ENCODE results near the gene DAB2IP.
"Not testable (repeated sequence)": the region's sequence is repeated elsewhere in the genome, so short reads cannot be mapped to it uniquely, and the experiment has no call there.

Gene DAB2IP

GRCh38 chr9:121651295-121652020 lies at the start of gene DAB2IP:
Gene DAB2IP, plus strand, starts transcription at chr9:121651634. Its CDS starts 142 bp downstream, at chr9:121651776.
- no peak for DNase-seq (ENCODE audit: low read depth in 2 of 3, low spot score in 1 of 3)

- no peak for DNase-seq (ENCODE audit: low read depth in 2 of 3, low spot score in 1 of 3)
Observed at GRCh38 chr9:121603028-121603427, 48.4 kb upstream of the DAB2IP start.

- no peak for DNase-seq (ENCODE audit: low read depth in 2 of 3, low spot score in 1 of 3)
Observed at GRCh38 chr9:121604242-121604641, 47.2 kb upstream of the DAB2IP start.

GRCh38 chr9:121604654-121605053 lies 46.8 kb upstream of the DAB2IP start:
- DNase-seq (ENCODE audit: low read depth in 2 of 3, low spot score in 1 of 3), result no peak

GRCh38 chr9:121607434-121608167 lies 43.8 kb upstream of the DAB2IP start:
- DNase-seq (ENCODE audit: low read depth in 2 of 3, low spot score in 1 of 3), result no peak

GRCh38 chr9:121608168-121608853 lies 43.1 kb upstream of the DAB2IP start:
- no peak for DNase-seq (ENCODE audit: low read depth in 2 of 3, low spot score in 1 of 3)

GRCh38 chr9:121609822-121610637 lies 41.4 kb upstream of the DAB2IP start:
- no peak for DNase-seq (ENCODE audit: low read depth in 2 of 3, low spot score in 1 of 3)

- DNase-seq (ENCODE audit: low read depth in 2 of 3, low spot score in 1 of 3), result no peak
Observed at GRCh38 chr9:121610638-121610953, 40.8 kb upstream of the DAB2IP start.

- no peak for DNase-seq (ENCODE audit: low read depth in 2 of 3, low spot score in 1 of 3)
Observed at GRCh38 chr9:121612511-121612998, 38.9 kb upstream of the DAB2IP start.

- DNase-seq (ENCODE audit: low read depth in 2 of 3, low spot score in 1 of 3), result no peak
Observed at GRCh38 chr9:121613009-121613752, 38.3 kb upstream of the DAB2IP start.

GRCh38 chr9:121616123-121616755 lies 35.2 kb upstream of the DAB2IP start:
- no peak for DNase-seq (ENCODE audit: low read depth in 2 of 3, low spot score in 1 of 3)

GRCh38 chr9:121618504-121618903 lies 32.9 kb upstream of the DAB2IP start:
- DNase-seq (ENCODE audit: low read depth in 2 of 3, low spot score in 1 of 3), result no peak

GRCh38 chr9:121618910-121619309 lies 32.5 kb upstream of the DAB2IP start:
- DNase-seq (ENCODE audit: low read depth in 2 of 3, low spot score in 1 of 3), result not testable (repeated sequence)

- no peak for DNase-seq (ENCODE audit: low read depth in 2 of 3, low spot score in 1 of 3)
Observed at GRCh38 chr9:121619545-121620324, 31.7 kb upstream of the DAB2IP start.

GRCh38 chr9:121620325-121620673 lies 31.1 kb upstream of the DAB2IP start:
- no peak for DNase-seq (ENCODE audit: low read depth in 2 of 3, low spot score in 1 of 3)

GRCh38 chr9:121620777-121621449 lies 30.5 kb upstream of the DAB2IP start:
- no peak for DNase-seq (ENCODE audit: low read depth in 2 of 3, low spot score in 1 of 3)

GRCh38 chr9:121622387-121623203 lies 28.8 kb upstream of the DAB2IP start:
- no peak for DNase-seq (ENCODE audit: low read depth in 2 of 3, low spot score in 1 of 3)

GRCh38 chr9:121623430-121623829 lies 28.0 kb upstream of the DAB2IP start:
- not testable (repeated sequence) for DNase-seq (ENCODE audit: low read depth in 2 of 3, low spot score in 1 of 3)

Measured in stimulated activated CD4-positive, alpha-beta T cell treated with anti-CD3 and anti-CD28 coated beads, Interleukin-12 subunit alpha, Interleukin-12 subunit beta, amount 100 ng/mL, for 48 hours (primary cell).